ENCODE data around the gene UPK1A.

Gene UPK1A

DNA sequence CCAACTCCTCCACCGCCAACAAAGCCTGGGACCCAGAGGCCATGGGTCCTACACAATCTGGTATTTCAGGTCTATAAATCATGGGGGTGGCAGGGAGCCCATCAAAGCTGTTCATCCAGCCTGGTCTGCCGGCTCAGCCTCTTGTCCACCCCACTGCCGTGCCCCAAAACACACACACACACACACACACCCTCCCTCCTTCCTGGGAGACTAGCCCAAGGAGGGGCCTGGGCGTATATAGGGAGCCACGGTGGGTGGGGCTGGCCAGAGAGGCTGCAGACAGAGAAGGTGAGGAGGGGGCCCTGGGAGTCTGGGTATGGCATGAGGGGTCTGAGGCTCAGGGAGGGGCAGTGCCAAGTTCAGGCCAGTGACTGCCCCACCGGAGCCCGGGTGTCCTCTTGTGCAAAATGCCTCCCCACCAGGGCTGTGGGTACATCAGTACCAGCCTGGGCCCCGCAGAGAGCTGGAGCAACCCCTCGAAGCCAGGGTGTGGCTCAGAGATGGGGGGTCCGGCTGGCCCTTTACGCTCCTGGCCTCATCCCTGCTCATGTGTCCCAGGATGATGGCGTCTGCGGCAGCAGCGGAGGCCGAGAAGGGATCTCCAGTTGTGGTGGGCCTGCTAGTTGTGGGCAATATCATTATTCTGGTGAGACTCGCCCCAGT lies at the start of gene UPK1A:
Gene UPK1A (plus strand): TSS at position 267 of the 663 bp plus-strand sequence. CDS start 296 bp downstream, at position 563.
- DNase-seq (ENCODE audit: low read depth in 3 of 3): no peak

DNA sequence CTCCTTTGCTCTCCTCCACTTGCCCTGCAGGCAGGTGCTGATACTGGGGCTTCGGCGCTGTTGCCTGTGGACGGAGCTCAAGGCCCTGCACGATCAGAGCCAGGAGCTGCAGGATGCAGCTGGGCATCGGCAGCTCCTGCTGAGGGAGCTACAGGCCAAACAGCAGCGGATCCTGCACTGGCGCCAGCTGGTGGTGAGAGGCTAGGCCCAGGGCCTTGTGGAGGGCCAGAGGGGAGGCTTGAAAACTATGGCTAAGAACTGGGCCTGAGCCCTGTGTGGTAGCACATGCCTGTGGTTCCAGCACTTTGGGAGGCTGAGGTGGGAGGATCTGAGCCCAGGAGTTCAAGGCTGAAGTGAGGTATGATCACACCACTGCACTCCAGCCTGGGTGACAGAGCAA lies 47.5 kb upstream of the UPK1A start:
- no peak for DNase-seq (ENCODE audit: low read depth in 3 of 3)

DNA sequence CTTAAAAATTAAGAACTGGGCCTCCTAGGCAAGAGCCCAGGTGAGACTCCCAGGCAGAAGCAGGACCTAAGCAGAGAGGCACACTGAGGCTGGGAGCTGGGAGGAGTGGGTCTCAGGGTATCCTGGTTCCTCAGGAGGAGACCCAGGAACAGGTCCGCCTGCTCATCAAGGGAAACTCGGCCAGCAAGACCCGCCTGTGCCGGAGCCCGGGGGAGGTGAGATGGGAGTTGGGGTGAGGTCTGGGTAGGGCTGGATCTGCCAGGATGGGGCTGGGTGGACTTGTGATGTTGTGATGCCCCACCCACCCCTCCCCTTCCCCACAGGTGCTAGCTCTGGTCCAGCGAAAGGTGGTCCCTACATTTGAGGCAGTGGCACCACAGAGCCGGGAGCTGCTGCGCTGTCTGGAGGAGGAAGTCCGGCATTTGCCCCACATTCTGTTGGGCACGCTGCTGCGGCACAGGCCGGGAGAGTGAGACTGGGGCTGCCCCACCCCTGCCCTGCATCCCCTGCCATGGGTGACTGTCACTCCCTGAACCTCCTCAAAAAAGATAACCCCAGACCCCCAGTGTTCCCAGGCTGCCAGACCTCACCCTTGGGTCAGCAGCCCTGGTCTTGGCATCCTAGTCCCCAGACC lies 46.9 kb upstream of the UPK1A start:
- DNase-seq (ENCODE audit: low read depth in 3 of 3): no peak

DNA sequence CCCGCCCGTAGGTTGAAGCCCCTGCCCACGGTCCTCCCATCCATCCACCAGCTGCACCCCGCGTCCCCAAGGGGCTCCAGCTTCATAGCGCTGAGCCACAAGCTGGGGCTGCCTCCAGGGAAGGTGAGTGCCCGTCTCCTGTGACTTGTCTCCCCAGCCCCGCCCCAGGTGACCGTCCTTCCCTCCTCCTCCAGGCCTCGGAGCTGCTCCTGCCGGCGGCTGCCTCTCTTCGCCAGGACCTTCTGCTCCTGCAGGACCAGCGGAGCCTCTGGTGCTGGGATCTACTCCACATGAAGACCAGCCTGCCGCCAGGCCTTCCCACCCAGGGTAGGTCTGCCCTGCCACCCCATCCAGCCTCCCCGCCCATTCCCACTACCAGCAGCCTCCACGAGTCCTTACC lies 46.3 kb upstream of the UPK1A start:
- DNase-seq (ENCODE audit: low read depth in 3 of 3): no peak

DNA sequence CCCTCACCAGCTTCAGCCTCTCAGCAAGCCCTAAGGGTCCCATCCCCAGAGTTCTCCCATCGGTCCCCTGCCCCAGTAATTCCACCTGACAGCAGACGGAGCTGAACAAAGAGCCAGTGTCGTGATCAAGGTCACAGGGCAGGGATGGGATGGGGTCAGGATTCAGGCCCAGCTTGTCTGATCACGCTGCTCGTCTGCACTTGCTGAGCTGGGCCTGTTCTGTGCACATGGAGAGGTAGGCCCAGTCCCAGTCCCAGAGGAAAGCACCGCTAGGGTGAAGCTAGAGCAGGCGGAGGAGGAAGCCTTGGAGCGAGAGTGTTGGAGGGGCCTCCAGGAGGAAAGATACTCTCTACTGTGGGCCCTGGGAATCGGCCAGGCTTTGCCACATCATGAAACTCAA lies 44.6 kb upstream of the UPK1A start:
- DNase-seq (ENCODE audit: low read depth in 3 of 3): no peak

DNA sequence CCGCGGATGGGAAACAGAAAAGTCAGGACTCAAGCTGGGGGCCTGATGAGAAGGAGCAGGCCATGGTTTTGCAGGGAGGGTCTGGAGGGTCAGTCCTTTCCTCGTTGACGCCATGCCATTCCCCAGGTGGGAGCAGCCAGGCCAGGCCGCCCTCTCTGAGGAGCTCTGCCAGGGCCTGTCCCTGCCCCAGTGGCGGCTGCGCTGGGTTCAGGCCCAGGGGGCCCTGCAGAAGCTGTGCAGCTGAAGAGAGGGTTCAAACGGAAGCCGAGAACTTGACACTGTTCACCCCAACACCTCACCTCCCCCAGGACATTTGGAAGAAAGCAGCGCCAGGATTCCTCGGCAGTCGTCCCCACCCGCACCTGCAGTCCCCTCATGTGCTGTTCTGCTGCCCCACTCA lies 43.6 kb upstream of the UPK1A start:
- no peak for DNase-seq (ENCODE audit: low read depth in 3 of 3)

DNA sequence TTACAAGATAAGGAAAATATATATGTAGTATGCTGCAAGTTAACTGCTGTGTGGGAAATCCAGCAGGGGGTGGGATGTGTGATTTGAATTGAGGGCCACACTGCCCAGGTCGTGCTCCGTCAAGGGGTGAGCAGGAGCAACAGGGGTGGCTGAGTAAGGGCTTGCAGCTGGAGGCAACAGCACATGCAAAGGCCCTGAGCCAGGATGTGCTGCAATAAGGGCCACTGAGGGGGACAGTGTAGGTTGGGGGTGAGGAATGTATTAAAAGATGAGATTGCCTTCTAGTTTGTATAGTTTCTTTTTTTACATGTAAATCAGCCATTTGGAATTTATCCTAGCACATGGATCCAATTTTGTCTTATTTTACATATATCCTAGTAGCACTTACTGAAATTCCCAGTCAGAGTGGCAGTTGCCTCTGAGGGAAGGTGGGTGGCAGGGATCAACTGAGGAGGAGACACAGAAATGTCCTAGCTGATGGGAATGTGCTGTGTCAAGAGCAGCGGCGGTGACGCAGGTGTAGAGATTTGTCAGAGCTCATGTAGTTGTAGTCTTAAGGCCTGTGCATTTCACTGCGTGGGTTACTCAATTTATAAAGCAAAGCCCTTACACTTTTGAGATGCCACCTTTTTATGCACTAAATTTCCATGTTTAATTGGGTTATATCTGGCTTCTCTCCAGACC lies 42.8 kb upstream of the UPK1A start:
- DNase-seq (ENCODE audit: low read depth in 3 of 3): no peak

DNA sequence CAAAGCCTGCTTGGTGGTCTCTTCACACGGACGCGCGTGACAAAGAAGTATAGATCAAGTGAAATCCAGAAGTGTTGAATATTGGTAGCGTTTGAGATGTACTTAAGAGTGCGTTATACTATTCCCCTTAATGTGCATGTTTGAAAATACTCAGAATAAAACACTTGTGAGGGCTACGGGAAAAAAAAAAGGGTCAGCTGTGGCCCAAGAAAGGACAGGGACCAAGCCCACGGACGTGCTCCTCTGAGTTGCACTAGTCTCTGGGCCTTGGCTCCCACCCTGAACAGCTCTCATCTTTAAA lies 38.1 kb upstream of the UPK1A start:
- no peak for DNase-seq (ENCODE audit: low read depth in 3 of 3)

DNA sequence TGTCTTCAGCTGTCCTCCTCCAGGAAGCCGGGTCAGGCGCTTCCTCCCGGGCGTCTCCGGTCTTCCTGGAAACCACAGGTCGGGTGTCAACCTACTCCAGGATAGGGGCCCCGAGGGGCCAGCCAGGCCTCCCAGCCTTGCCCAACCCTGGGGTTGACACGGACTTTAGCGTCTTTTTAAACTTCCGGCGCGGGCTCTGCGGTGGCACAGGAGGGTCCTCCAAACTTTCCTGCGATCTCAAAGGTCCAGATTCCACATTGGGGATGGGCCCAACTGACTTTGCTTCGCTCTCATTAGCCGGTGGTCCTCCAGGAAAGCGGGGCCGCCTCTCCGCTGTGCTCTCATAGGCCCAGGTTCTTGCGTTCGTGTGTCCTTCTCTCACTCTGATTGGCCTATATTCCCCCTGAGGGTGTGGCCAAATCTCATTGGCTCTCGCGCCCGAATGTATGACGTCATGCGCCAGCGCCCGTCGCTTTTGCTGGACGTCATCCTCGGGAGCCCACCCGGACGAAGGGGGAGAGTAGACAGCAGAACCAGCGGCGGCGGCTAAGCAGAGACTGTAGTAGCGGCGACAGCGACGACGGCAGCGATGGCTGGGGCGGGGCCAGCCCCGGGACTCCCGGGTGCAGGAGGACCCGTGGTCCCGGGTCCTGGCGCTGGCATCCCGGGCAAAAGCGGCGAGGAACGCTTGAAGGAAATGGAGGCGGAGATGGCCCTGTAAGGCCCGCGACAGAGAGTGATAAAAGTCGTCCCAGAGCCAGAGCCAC lies 37.6 kb upstream of the UPK1A start, which contains the start of gene RBM42:
Gene RBM42 (plus strand): TSS at position 472 of the 767 bp plus-strand sequence. CDS start 118 bp downstream, at position 590.
- peak; percentile 93 to 95 (median 95) for DNase-seq (ENCODE audit: low read depth in 3 of 3)

DNA sequence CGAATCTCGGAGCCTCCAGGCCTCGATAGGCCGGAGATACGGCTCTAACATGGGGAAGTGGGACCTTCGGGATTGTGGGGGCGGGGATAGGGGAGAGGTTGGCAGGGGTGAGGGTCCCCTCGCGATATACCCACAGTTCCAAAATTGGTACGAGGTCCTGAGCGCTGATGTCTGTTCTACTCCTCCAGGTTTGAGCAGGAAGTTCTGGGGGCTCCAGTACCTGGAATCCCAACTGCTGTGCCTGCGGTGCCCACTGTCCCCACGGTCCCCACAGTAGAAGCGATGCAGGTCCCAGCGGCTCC lies 37.0 kb upstream of the UPK1A start:
- no peak for DNase-seq (ENCODE audit: low read depth in 3 of 3)

DNA sequence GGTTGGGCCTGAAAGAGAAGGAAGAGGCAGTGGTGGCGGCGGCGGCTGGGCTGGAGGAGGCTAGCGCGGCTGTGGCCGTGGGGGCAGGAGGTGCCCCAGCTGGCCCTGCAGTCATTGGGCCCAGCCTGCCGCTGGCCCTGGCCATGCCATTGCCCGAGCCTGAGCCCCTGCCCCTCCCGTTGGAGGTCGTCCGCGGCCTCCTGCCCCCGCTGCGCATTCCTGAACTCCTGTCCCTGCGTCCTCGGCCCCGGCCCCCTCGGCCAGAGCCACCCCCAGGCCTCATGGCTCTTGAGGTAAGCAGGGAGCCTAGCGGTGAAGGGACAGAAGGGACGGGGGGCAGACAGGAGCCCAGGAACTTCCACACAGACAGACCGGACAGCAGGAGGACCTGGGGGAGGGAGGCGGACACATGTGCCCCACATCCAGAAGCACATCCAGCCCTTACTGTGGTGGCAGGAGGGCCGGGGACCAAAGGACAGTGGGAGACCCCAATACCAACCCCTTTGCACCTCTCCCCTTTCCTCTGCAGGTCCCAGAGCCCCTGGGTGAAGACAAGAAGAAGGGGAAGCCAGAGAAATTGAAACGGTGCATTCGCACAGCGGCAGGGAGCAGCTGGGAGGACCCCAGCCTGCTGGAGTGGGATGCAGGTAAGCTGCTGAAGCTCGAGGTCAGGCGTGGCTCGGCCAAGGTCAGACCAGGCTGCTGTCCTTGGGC lies 32.4 kb upstream of the UPK1A start:
- no peak for DNase-seq (ENCODE audit: low read depth in 3 of 3)

DNA sequence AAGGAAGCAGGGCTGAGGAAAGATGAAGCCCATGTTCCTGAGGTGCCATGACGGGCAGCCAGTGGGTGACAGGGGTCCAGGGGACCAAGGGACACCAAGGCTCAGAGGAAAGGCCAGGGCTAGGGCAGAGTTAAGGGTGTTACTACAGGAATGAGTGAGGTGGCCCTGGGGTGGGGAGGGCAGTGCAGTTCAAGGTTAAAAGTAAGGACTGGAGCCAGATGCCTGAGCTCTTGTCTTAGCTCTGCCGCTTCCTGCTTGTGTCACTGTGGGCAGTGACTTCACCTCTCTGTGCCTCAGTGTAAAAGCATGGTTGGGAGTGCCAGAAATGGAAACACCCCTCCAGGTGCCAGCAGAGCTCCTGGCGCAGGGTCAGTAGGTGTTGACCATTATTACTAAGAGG lies 29.7 kb upstream of the UPK1A start:
- DNase-seq (ENCODE audit: low read depth in 3 of 3): no peak

DNA sequence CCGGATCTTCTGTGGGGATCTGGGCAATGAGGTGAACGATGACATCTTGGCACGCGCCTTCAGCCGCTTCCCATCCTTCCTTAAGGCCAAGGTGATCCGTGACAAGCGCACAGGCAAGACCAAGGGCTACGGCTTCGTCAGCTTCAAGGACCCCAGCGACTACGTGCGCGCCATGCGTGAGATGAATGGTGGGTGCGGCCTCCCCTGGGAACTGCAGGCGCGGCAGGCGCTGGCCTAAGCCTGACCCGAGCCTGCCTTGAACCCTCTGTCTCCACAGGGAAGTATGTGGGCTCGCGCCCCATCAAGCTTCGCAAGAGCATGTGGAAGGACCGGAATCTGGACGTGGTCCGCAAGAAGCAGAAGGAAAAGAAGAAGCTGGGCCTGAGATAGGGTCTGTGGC lies 29.2 kb upstream of the UPK1A start:
- DNase-seq (ENCODE audit: low read depth in 3 of 3): no peak

DNA sequence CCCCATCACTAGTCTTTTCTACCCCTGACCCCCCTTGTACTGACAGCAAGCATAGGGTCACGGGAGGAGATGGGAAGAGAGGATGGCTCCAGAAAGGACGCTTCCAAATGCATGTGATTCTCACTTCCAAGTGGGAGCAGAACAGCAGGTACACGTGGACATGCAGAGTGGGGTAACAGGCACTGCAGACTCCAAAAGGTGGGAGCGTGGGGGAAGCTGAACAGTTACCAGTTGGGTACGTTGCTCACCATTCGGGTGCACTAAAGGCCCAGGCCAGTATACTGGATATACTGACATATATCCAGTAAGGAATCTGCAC lies 27.0 kb upstream of the UPK1A start:
- DNase-seq (ENCODE audit: low read depth in 3 of 3): no peak

DNA sequence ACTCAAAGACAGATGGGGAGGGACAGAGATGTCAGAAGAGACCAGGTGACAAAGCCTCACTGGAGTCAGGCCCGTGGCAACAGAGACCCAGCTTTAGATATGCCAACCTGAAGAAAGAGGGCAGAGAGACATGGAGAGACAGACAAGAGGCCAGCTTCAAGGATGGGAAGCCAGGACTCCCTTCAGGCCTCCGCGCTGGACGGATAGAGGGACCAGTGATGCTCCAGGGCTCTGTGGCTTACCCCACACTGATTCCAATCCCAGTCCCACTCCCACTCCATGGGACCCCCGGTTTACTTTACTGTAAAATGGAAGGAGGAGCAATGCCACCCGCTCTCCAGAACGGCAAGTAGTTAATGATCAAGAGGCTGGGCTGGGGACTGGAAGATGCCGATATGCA lies 26.5 kb upstream of the UPK1A start:
- no peak for DNase-seq (ENCODE audit: low read depth in 3 of 3)

DNA sequence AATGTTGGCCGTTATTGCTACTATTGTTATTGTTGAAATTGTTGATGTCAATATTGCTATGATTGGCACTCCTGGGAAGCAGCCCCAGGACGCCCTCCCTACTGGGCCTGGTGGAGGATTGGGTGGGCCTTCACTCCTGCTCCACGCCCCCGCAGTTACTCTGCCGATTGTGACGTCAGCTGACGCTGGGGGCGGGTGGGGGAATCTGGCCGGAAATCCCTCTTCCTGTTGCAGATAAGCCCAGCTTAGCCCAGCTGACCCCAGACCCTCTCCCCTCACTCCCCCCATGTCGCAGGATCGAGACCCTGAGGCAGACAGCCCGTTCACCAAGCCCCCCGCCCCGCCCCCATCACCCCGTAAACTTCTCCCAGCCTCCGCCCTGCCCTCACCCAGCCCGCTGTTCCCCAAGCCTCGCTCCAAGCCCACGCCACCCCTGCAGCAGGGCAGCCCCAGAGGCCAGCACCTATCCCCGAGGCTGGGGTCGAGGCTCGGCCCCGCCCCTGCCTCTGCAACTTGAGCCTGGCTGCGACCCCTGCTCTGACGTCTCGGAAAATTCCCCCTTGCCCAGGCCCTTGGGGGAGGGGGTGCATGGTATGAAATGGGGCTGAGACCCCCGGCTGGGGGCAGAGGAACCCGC lies 24.7 kb upstream of the UPK1A start, which contains the start of gene ETV2:
Gene ETV2 (plus strand): TSS at position 231 of the 637 bp plus-strand sequence. CDS start 716 bp downstream, outside the sequence.
- DNase-seq (ENCODE audit: low read depth in 3 of 3): no peak

DNA sequence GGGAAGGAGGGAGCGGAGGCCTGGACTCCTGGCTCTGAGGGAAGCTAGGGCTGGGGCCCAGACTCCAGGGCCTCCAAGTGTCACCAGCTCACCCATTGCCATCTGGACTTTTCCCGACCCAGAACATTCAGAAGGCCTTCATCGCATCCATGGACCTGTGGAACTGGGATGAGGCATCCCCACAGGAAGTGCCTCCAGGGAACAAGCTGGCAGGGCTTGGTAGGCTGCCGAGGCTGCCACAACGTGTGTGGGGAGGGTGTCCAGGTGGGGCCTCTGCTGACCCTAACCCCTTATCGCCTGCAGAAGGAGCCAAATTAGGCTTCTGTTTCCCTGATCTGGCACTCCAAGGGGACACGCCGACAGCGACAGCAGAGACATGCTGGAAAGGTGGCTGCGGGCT lies 24.0 kb upstream of the UPK1A start:
- no peak for DNase-seq (ENCODE audit: low read depth in 3 of 3)

DNA sequence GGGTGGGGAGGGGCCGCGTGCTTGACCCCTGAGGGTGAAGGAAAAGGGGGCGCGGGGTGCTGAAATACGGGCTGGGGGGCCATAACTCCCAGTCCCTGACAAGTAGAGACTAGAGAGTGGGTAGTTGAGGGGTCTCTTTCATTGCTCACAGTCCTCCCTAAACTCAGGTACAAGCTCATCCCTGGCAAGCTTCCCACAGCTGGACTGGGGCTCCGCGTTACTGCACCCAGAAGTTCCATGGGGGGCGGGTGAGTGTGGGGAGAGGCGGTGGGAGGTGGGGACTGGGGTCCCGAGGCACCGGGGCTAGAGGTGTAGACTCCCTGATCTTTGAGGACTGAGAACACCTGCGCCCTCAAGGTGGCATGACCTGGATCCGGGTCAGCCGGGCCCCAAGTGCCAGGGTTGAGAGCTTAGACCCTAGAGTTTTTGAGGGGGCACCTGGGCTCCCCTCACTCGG lies 23.5 kb upstream of the UPK1A start:
- DNase-seq (ENCODE audit: low read depth in 3 of 3): no peak

DNA sequence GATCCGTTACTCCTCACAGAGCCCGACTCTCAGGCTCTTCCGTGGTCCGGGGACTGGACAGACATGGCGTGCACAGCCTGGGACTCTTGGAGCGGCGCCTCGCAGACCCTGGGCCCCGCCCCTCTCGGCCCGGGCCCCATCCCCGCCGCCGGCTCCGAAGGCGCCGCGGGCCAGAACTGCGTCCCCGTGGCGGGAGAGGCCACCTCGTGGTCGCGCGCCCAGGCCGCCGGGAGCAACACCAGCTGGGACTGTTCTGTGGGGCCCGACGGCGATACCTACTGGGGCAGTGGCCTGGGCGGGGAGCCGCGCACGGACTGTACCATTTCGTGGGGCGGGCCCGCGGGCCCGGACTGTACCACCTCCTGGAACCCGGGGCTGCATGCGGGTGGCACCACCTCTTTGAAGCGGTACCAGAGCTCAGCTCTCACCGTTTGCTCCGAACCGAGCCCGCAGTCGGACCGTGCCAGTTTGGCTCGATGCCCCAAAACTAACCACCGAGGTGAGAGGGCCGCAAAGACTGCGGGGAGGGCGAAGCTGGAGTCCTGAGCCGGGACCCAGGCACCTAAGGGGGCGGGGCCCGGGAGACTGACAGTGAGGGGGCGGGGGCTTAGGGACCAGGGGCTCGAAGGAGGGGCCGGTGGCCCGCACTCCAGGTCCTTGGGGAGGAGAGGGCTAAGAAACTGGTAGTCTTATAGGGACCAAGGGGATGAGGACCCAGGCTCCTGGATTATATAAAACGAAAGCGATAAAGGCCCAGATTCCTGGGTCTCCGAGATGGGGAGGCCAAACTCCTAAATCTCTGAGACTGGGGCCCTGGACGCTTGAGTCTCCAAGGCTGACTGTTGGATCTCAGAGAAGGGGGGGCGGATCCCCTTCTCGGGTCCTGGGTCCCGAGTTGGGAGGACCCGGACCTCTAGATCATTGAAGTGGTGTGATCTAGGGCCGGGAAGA lies 22.8 kb upstream of the UPK1A start:
- DNase-seq (ENCODE audit: low read depth in 3 of 3): peak; percentile 57 to 86 (median 62)

Data from stimulated activated CD4-positive, alpha-beta T cell treated with anti-CD3 and anti-CD28 coated beads, TNF-alpha, amount 100 ng/mL, for 48 hours (primary cell).